Naive thymus-derived CD8-positive, alpha-beta T cell (primary cell): ENCODE measurements around the gene CENPL. TPM values are rescaled to one million over a fixed set of nuclear protein-coding genes. Genes with fewer than 3 reads are reported as not detected.
A peak's percentile ranks its signal among the peaks of the same experiment; 100 is the strongest.
"Not testable (repeated sequence)": the region's sequence is repeated elsewhere in the genome, so short reads cannot be mapped to it uniquely, and the experiment has no call there.

Experiments
- ATAC-seq, 2 donors: fragments of 150-1000 bp; cut with Tn5 transposase in 1 of 2; sonication (Bioruptor Pico), chemical (Tn5 transposase) in 1 of 2; 1 replicate in 1 of 2; 2 replicates in 1 of 2; pipeline ENCODE4 v1.10.0; 2021; ENCODE audit warnings: mild to moderate bottlenecking in 2 of 2, moderate library complexity in 2 of 2
- POLR2A ChIA-PET: fragments of 350-600 bp; sonication (Branson Sonifier 250); formaldehyde crosslinking; loops from one replicate; lab custom pipeline; 2021; ENCODE audit warnings: antibody characterized with exemption; lab: Charles Lee
- DNase-seq, 10 donors: peaks; one replicate each; pipeline versions ENCODE4 v3.0.0 to v3.0.0-alpha.2; 2020 to 2022
- H3K27ac Mint-ChIP-seq, 10 donors: one replicate each; pipeline ENCODE4 v1.8.0; 2020 to 2022; ENCODE audit warnings: mild to moderate bottlenecking in 10 of 10, mixed read lengths in 10 of 10, moderate library complexity in 4 of 10, inconsistent platforms in 1 of 10
- H3K27me3 Mint-ChIP-seq, 5 donors: one replicate each; pipeline ENCODE4 v1.8.0; 2021 to 2022; ENCODE audit warnings: mixed read lengths in 5 of 5
- H3K36me3 Mint-ChIP-seq, 3 donors: one replicate each; pipeline ENCODE4 v1.8.0; 2020 to 2022; ENCODE audit warnings: mixed read lengths in 3 of 3, mild to moderate bottlenecking in 2 of 3, inconsistent platforms in 1 of 3
- H3K4me1 Mint-ChIP-seq, 4 donors: one replicate each; pipeline ENCODE4 v1.8.0; 2021 to 2022; ENCODE audit warnings: mixed read lengths in 4 of 4
- H3K4me3 Mint-ChIP-seq, 10 donors: one replicate each; pipeline ENCODE4 v1.8.0; 2020 to 2022; ENCODE audit warnings: mild to moderate bottlenecking in 10 of 10, mixed read lengths in 10 of 10, moderate library complexity in 6 of 10, inconsistent platforms in 1 of 10
- H3K9me3 Mint-ChIP-seq, 9 donors: one replicate each; pipeline ENCODE4 v1.8.0; 2020 to 2022; ENCODE audit warnings: mixed read lengths in 9 of 9, mild to moderate bottlenecking in 3 of 9, inconsistent platforms in 1 of 9, moderate library complexity in 1 of 9
- polyA plus RNA-seq, 3 donors: library from polyadenylated mRNA; unstranded; fragments of 300-500 nt; fragmentation: Illumina TruSeq; gene quantifications; one replicate each; pipeline ENCODE4 v1.2.3, GENCODE V29; 2021
- total RNA-seq, 8 experiments: library from RNA in 2 of 8; stranded (reverse) in 2 of 8; gene quantifications; one replicate each; pipeline ENCODE4 v1.2.3 and lab custom pipeline; 2021 to 2026

The CENPL gene
- total and polyA plus RNA-seq, 5 experiments from 2014 or later, result 4.4 to 16.6 (median 9.2) TPM

GRCh38 chr1:173865468-173866164, 40.9 kb upstream of the CENPL start:
- no peaks in the 10 kb centered on the region for H3K27me3 Mint-ChIP-seq
- POLR2A ChIA-PET, result interaction anchor here (0.7 to 0.8 kb wide), 2 partner anchors 9 to 19 kb away, joined by 3 read pairs; no protein-coding TSS in a partner anchor
- no peak for DNase-seq
- ATAC-seq, result no peak
- H3K36me3 Mint-ChIP-seq, result peaks cover 7 to 61% (median 33%) of the 10 kb centered on the region in 3 donors
- H3K4me3 Mint-ChIP-seq, result peak overlapping the region; percentile 74 to 99 (median 96)
- H3K27ac Mint-ChIP-seq, result peak overlapping the region; percentile 30 to 98 (median 96)
- peaks cover 26 to 66% (median 59%) of the 10 kb centered on the region in 4 donors for H3K4me1 Mint-ChIP-seq
- no peaks in the 10 kb centered on the region for H3K9me3 Mint-ChIP-seq

GRCh38 chr1:173864179-173864867, 39.6 kb upstream of the CENPL start:
- POLR2A ChIA-PET, result interaction anchor here (0.6 kb wide), 1 partner anchor 73 kb away, joined by 4 read pairs; no protein-coding TSS in a partner anchor

GRCh38 chr1:173863224-173864161, 38.8 kb upstream of the CENPL start:
- no peak for ATAC-seq
- Mint-ChIP-seq H3K27me3 (no peaks in the 10 kb centered on the region), H3K36me3 (peaks cover 7 to 64% (median 35%) of the 10 kb centered on the region in 3 donors), H3K4me3 (no peak overlapping the region), H3K9me3 (no peaks in the 10 kb centered on the region), H3K4me1 (peaks cover 21 to 47% (median 41%) of the 10 kb centered on the region in 4 donors), H3K27ac (peak overlapping the region in 7 of 10 donors; percentile 20 to 97 (median 64))
- DNase-seq, result no peak
- POLR2A ChIA-PET, result interaction anchor here (1.1 kb wide), 1 partner anchor 13 kb away, joined by 3 read pairs; no protein-coding TSS in a partner anchor

More at GRCh38 chr1:173864179-173864867, 39.6 kb upstream of the CENPL start:
- no peaks in the 10 kb centered on the region for H3K9me3 Mint-ChIP-seq
- H3K4me1 Mint-ChIP-seq, result peaks cover 21 to 53% (median 48%) of the 10 kb centered on the region in 4 donors
- DNase-seq, result no peak
- ATAC-seq, result no peak
- H3K36me3 Mint-ChIP-seq, result peaks cover 7 to 63% (median 35%) of the 10 kb centered on the region in 3 donors
- H3K27me3 Mint-ChIP-seq, result no peaks in the 10 kb centered on the region
- H3K27ac Mint-ChIP-seq, result peak overlapping the region in 8 of 10 donors; percentile 33 to 97 (median 65)
- H3K4me3 Mint-ChIP-seq, result peak overlapping the region in 8 of 10 donors; percentile 1 to 94 (median 47)

GRCh38 chr1:173862769-173863223, 38.1 kb upstream of the CENPL start:
- Mint-ChIP-seq H3K27ac (peak overlapping the region in 5 of 10 donors; percentile 18 to 97 (median 22)), H3K36me3 (peaks cover 7 to 71% (median 37%) of the 10 kb centered on the region in 3 donors), H3K27me3 (no peaks in the 10 kb centered on the region), H3K9me3 (no peaks in the 10 kb centered on the region), H3K4me1 (peaks cover 20 to 46% (median 40%) of the 10 kb centered on the region in 4 donors), H3K4me3 (no peak overlapping the region)
- no peak for ATAC-seq
- POLR2A ChIA-PET, result interaction anchor here (1.1 kb wide), 1 partner anchor 12 kb away, joined by 3 read pairs; no protein-coding TSS in a partner anchor
- no peak for DNase-seq

GRCh38 chr1:173862146-173862768, 37.6 kb upstream of the CENPL start:
- H3K27me3 Mint-ChIP-seq, H3K9me3 Mint-ChIP-seq, POLR2A ChIA-PET, ATAC-seq, H3K4me3 Mint-ChIP-seq, DNase-seq: not testable (repeated sequence)
- Mint-ChIP-seq H3K27ac (peak overlapping the region in 3 of 10 donors; percentile 18 to 44 (median 28)), H3K4me1 (peaks cover 18 to 41% (median 37%) of the 10 kb centered on the region in 4 donors), H3K36me3 (peaks cover 7 to 76% (median 37%) of the 10 kb centered on the region in 3 donors)

GRCh38 chr1:173861731-173862145, 37.1 kb upstream of the CENPL start:
- no peak overlapping the region for H3K4me3 Mint-ChIP-seq
- DNase-seq (no peak), ATAC-seq (no peak)
- H3K9me3 Mint-ChIP-seq, result no peaks in the 10 kb centered on the region
- peak overlapping the region in 2 of 10 donors; percentile 1 to 28 for H3K27ac Mint-ChIP-seq
- POLR2A ChIA-PET, result no interaction called here
- peaks cover 7 to 77% (median 35%) of the 10 kb centered on the region in 3 donors for H3K36me3 Mint-ChIP-seq
- peaks cover 18 to 36% (median 33%) of the 10 kb centered on the region in 4 donors for H3K4me1 Mint-ChIP-seq
- H3K27me3 Mint-ChIP-seq, result no peaks in the 10 kb centered on the region

- Mint-ChIP-seq H3K27ac (peak overlapping the region in 2 of 10 donors; percentile 53 to 71), H3K36me3 (peaks cover 5 to 76% (median 23%) of the 10 kb centered on the region in 3 donors), H3K27me3 (no peaks in the 10 kb centered on the region), H3K9me3 (no peaks in the 10 kb centered on the region), H3K4me1 (peaks cover 6 to 21% (median 18%) of the 10 kb centered on the region in 4 donors), H3K4me3 (no peak overlapping the region)
- POLR2A ChIA-PET, result interaction anchor here (1.0 kb wide), 1 partner anchor 9 kb away, joined by 3 read pairs; the partner anchor contains the start of gene ZBTB37
- DNase-seq (no peak), ATAC-seq (no peak)
Measured at GRCh38 chr1:173860065-173860464, 35.4 kb upstream of the CENPL start.

GRCh38 chr1:173859547-173859946, 34.9 kb upstream of the CENPL start:
- H3K27me3 Mint-ChIP-seq, H3K9me3 Mint-ChIP-seq, H3K4me3 Mint-ChIP-seq, DNase-seq, ATAC-seq: not testable (repeated sequence)
- POLR2A ChIA-PET, result interaction anchor here (1.0 kb wide), 1 partner anchor 9 kb away, joined by 3 read pairs; the partner anchor contains the start of gene ZBTB37
- H3K36me3 Mint-ChIP-seq, result peaks cover 5 to 76% (median 24%) of the 10 kb centered on the region in 3 donors
- H3K27ac Mint-ChIP-seq, result peak overlapping the region in 1 of 10 donors; percentile 53
- H3K4me1 Mint-ChIP-seq, result peaks cover 4 to 16% (median 13%) of the 10 kb centered on the region in 4 donors

GRCh38 chr1:173857363-173857917, 32.8 kb upstream of the CENPL start:
- ATAC-seq (no peak), DNase-seq (no peak)
- Mint-ChIP-seq H3K27me3 (no peaks in the 10 kb centered on the region), H3K9me3 (no peaks in the 10 kb centered on the region), H3K4me3 (no peak overlapping the region), H3K4me1 (peaks cover 0 to 6% (median 2%) of the 10 kb centered on the region in 4 donors), H3K27ac (peak overlapping the region in 4 of 10 donors; percentile 31 to 71 (median 49)), H3K36me3 (peaks cover 5 to 76% (median 15%) of the 10 kb centered on the region in 3 donors)
- POLR2A ChIA-PET, result interaction anchor here (1.1 kb wide), 1 partner anchor 10 kb away, joined by 4 read pairs; the partner anchor contains the start of gene GAS5

GRCh38 chr1:173856903-173857302, 32.2 kb upstream of the CENPL start:
- no peaks in the 10 kb centered on the region for H3K27me3 Mint-ChIP-seq
- H3K4me3 Mint-ChIP-seq, result no peak overlapping the region
- no peaks in the 10 kb centered on the region for H3K9me3 Mint-ChIP-seq
- no peak for ATAC-seq
- H3K27ac Mint-ChIP-seq, result no peak overlapping the region
- peaks cover 5 to 75% (median 14%) of the 10 kb centered on the region in 3 donors for H3K36me3 Mint-ChIP-seq
- peaks cover 0 to 6% (median under 1%) of the 10 kb centered on the region in 4 donors for H3K4me1 Mint-ChIP-seq
- POLR2A ChIA-PET, result interaction anchor here (1.1 kb wide), 2 partner anchors 8 to 10 kb away, joined by 3 to 4 read pairs; partner anchors contain the start of gene GAS5
- no peak for DNase-seq

- peaks cover 0 to 6% (median 0%) of the 10 kb centered on the region in 4 donors for H3K4me1 Mint-ChIP-seq
- no peaks in the 10 kb centered on the region for H3K9me3 Mint-ChIP-seq
- DNase-seq, result no peak
- POLR2A ChIA-PET, result interaction anchor here (1.1 kb wide), 1 partner anchor 9 kb away, joined by 3 read pairs; no protein-coding TSS in a partner anchor
- no peak overlapping the region for H3K4me3 Mint-ChIP-seq
- peaks cover 5 to 76% (median 17%) of the 10 kb centered on the region in 3 donors for H3K36me3 Mint-ChIP-seq
- ATAC-seq, result no peak
- H3K27me3 Mint-ChIP-seq, result no peaks in the 10 kb centered on the region
- H3K27ac Mint-ChIP-seq, result peak overlapping the region in 5 of 10 donors; percentile 9 to 44 (median 29)
Measured at GRCh38 chr1:173856014-173856413, 31.3 kb upstream of the CENPL start.
